Measurements from ENCODE around the gene CAPN9.

GRCh38 chr1:230709619-230710542 lies 37.3 kb upstream of the CAPN9 start:
- TF ChIP-seq, protein P1, sequence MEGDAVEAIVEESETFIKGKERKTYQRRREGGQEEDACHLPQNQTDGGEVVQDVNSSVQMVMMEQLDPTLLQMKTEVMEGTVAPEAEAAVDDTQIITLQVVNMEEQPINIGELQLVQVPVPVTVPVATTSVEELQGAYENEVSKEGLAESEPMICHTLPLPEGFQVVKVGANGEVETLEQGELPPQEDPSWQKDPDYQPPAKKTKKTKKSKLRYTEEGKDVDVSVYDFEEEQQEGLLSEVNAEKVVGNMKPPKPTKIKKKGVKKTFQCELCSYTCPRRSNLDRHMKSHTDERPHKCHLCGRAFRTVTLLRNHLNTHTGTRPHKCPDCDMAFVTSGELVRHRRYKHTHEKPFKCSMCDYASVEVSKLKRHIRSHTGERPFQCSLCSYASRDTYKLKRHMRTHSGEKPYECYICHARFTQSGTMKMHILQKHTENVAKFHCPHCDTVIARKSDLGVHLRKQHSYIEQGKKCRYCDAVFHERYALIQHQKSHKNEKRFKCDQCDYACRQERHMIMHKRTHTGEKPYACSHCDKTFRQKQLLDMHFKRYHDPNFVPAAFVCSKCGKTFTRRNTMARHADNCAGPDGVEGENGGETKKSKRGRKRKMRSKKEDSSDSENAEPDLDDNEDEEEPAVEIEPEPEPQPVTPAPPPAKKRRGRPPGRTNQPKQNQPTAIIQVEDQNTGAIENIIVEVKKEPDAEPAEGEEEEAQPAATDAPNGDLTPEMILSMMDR (optimal IDR thresholded peaks at IDR 0.05 in 1 of 3, IDR thresholded peaks at IDR 0.05 in 1 of 3, conservative IDR thresholded peaks at IDR 0.05 in 1 of 3; ENCODE audit: extremely low read depth in 1 of 3, insufficient read depth in 2 of 3, low read length in 3 of 3) = no peak
- TF ChIP-seq EZH2 (IDR thresholded peaks at IDR 0.05; ENCODE audit: low read length) = no peak
